GM20000 (cell line): ENCODE results near the gene MECR.

Experiments used
- DNase-seq: peaks from one replicate; pipeline ENCODE4 v3.0.0; 2012; ENCODE audit warnings: low spot score
- CTCF ChIP-seq: IDR thresholded peaks from 2 replicates; pipeline ENCODE4 v1.5.1; 2012; ENCODE audit warnings: mild to moderate bottlenecking, control low read depth; ENCODE audit errors: extremely low read depth, missing control alignments

The MECR gene

GRCh38 chr1:29230553-29231378 is at the start of gene MECR:
Gene MECR, minus strand, starts transcription at chr1:29230934. Its CDS starts 28 bp downstream, at chr1:29230906.
- TF ChIP-seq CTCF = peak; percentile 23
- peak; percentile 96 for DNase-seq

- DNase-seq = no peak
- TF ChIP-seq CTCF = no peak
Measured at GRCh38 chr1:29279951-29280391, 49.2 kb upstream of the MECR start.

GRCh38 chr1:29279406-29279805 is 48.7 kb upstream of the MECR start:
- DNase-seq = no peak
- TF ChIP-seq CTCF = no peak

GRCh38 chr1:29278124-29278523 is 47.4 kb upstream of the MECR start:
- TF ChIP-seq CTCF = no peak
- no peak for DNase-seq

GRCh38 chr1:29275435-29275834 is 44.7 kb upstream of the MECR start:
- DNase-seq = no peak
- TF ChIP-seq CTCF = no peak

- TF ChIP-seq CTCF = no peak
- no peak for DNase-seq
Measured at GRCh38 chr1:29272147-29272907, 41.6 kb upstream of the MECR start.

- TF ChIP-seq CTCF = no peak
- no peak for DNase-seq
Measured at GRCh38 chr1:29271724-29272123, 41.0 kb upstream of the MECR start.
